Stimulated activated CD4-positive, alpha-beta T cell treated with anti-CD3 and anti-CD28 coated beads, Interleukin-4, amount 100 ng/mL, for 1 hour (primary cell): ENCODE measurements around the gene CRYAA.
"Not testable (repeated sequence)": the region's sequence is repeated elsewhere in the genome, so short reads cannot be mapped to it uniquely, and the experiment has no call there.

Experiments used
- DNase-seq: peaks from one replicate; pipeline ENCODE4 v3.0.0-alpha.2; 2020

CRYAA gene, protein sequence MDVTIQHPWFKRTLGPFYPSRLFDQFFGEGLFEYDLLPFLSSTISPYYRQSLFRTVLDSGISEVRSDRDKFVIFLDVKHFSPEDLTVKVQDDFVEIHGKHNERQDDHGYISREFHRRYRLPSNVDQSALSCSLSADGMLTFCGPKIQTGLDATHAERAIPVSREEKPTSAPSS

DNA sequence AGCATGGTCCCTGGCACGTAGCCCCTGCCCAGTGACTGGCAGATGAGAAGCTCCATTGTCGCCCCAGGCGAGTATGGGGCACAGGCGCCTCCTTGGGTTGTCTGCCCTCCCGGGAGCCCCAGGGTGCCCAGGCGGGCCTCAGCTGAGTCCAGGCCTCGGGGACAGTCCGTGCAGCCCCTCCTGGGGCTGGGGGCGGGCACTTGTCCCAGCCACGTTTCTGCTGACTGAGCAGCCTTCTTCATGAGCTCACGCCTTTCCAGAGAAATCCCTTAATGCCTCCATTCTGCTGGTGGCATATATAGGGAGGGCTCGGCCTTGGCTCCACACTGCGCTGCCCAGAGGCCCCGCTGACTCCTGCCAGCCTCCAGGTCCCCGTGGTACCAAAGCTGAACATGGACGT is at the start of gene CRYAA:
CRYAA (plus strand) TSS at position 301 of the 400 bp plus-strand sequence; CDS start at position 393, 92 bp downstream.
- DNase-seq = not testable (repeated sequence)

DNA sequence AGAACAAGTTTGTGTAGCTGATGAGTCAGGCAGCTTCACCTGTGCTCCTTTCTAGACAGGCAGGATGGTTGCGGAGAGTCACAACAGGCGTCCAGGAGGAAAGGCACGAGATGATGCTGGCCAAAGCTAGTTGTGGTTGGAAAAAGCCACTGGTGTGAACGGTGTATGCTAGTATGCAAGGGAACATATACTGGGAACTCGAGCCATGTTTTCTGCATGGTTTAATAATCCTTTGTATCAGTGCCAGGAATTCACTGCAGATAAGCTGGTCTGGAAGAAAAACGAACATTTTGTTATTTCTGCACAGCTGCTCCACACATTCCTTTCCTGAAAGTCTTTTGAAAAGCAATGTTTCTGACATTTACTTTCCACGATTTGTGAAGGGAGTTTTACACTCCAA is 38.7 kb upstream of the CRYAA start:
- DNase-seq = not testable (repeated sequence)

DNA sequence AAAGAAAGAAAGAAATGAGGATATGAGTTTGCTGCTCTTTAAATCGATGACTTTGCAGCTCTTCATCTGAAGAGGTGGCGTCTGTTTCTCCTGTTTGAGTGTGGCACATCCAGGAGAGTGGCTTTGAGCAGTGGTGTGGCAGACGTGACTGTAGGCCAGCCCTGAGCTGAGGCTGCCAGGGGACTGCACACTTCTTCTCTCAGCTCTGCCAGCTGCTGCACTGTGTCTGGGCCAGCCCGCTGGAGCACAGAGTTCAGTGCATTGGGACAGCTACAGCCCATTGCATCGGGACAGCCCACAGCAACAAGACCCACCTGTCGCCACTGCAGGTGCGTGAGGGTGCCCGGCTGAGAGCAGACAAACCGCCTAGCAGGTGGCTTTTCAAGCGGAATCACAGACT is 34.3 kb upstream of the CRYAA start:
- DNase-seq = not testable (repeated sequence)

DNA sequence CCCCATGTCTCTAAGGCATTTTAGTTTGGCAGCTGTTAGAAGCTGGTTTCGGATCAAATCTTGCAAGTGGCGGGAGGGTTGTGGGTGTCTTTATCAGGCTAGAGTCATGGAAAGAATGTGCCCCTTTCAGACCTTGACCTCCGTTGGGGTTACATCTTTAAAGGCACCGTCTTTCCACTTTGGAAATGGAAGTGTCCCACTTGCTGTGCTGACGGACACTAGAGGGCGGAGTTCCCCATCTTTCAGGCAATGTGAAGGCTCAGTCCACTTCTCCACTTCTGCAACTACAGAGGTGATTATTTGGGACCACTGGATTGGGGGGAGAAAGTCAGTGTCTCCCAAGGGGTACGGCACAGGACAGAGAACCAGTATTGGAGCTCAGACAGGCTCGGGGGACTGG is 29.9 kb upstream of the CRYAA start:
- not testable (repeated sequence) for DNase-seq

DNA sequence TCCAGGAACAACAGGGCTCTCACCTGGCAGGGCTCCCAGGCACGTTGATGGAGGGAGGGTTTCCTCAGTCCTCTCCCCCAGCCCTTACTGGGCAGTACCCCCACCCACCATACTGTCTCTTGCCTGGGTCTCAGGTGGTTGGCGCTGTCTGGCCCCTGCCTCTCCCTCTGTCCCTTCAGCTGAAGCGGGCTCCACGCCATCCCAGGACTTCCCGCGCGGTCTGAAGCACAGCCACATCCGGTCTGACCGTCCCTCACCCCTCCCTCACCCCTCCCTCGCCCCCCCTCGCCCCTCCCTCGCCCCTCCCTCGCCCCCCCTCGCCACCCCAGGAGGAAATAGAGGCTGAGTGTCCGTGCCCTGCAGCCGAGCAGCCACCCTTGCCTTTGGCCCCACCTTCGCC is 27.4 kb upstream of the CRYAA start:
- not testable (repeated sequence) for DNase-seq

DNA sequence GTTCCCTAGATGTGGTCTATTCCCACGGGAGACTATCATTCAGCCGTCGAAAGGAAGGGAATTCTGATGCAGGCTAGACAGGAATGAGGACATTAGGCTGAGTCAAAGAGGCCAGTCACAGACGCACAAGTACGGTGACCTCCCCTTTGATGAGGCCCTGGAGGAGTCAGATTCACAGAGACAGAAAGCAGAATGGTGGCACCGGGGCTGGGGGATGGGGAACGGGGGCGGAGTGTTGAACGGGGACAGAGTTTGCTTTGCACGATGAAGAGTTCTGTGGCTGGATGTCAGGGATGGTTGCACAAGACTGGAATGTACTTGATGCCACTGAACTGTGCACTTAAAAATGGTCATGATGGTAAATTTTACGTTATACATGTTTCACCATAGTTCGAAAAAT is 22.2 kb upstream of the CRYAA start:
- not testable (repeated sequence) for DNase-seq

DNA sequence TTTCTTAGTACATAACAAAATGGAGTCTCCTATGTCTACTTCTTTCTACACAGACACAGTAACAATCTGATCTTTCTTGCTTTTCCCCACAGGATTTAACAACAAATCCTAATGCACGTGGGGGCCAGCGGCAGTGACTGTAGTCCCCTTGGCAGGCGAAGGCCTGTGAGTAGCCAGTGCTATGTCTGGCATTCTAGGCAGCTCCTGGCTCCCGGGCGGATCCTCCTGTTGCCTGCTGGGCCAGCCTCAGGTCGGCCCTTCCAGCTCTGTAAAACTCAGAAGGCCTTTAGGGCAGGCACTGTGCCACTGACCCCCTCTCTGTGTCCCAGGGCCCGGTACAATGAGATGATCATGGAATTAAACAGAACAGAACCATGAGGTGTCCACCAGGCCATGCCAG is 20.8 kb upstream of the CRYAA start:
- not testable (repeated sequence) for DNase-seq

DNA sequence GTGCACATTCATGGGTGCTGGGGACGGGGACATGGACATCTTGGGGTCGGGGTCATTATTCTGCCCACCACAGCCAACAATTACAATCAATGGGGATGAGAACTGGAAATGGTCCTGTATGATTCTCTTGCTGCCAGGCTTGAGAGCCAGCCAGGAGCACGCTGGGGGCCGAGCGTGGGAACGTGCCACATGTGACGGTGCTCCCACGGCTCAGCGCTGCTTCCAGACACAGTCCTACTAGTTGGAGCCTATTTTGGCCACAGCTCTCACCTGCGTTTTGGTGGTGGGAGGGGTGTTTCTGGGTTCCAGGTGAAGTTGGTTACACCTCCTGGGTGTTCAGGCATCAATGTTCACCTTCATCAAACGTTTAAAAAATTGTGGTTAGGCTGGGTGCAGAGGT is 19.5 kb upstream of the CRYAA start:
- not testable (repeated sequence) for DNase-seq

DNA sequence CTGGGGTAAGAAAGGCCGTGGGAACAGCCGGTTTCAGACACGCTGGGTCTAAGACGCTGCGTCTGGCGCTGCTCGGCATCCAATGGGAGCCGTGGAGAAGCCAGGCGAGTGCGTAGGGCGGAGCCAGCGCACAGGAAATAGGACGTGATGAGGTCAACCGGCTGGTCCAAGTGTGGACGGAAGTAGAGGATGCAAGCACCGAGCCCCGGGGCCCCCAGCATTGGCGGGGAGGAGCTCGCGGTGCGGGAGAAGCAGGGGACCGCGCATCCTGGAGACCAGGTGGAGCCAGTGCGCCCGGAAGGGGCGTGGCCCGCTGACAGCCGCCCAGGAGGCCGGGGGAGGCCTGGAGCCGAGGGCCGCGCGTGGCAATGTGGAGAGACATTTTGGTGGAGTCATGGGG is 15.2 kb upstream of the CRYAA start:
- not testable (repeated sequence) for DNase-seq

DNA sequence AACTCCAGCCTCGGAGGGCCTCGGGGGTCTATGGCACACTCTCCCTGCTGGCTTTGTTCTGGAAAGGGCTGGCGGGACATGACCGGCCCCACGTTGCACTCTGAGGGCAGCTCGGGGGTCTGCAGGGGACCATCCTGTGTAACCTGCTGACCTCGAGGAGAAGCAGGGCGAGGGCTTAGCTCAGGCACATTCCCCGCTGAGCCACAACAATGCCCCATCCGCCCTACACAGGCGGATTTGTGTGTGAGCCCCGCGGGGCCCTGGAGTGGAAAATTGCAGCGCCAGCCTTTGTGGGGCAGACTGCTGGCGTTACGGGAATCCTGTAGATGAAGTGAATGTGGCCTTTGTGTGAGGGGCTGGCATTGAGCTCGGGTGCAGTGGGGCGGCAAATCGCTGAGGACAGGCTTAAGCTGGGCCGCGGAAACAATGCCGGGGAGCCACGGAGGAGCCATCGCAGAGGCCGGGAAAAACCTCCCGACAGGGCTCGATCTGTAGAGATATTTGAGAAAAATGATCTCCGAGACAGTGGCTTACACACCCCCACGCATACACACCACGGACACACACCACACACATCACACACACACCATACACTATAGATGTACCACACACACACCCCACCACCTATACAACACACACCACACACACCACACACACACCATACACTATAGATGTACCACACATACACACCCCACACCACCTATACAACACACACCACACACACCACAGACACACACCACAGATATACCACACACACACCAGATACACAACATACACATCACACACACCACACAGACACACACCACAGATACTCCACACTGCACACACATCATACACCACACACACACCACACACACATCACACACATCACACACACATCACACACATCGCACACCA is 9.3 kb upstream of the CRYAA start:
- not testable (repeated sequence) for DNase-seq

DNA sequence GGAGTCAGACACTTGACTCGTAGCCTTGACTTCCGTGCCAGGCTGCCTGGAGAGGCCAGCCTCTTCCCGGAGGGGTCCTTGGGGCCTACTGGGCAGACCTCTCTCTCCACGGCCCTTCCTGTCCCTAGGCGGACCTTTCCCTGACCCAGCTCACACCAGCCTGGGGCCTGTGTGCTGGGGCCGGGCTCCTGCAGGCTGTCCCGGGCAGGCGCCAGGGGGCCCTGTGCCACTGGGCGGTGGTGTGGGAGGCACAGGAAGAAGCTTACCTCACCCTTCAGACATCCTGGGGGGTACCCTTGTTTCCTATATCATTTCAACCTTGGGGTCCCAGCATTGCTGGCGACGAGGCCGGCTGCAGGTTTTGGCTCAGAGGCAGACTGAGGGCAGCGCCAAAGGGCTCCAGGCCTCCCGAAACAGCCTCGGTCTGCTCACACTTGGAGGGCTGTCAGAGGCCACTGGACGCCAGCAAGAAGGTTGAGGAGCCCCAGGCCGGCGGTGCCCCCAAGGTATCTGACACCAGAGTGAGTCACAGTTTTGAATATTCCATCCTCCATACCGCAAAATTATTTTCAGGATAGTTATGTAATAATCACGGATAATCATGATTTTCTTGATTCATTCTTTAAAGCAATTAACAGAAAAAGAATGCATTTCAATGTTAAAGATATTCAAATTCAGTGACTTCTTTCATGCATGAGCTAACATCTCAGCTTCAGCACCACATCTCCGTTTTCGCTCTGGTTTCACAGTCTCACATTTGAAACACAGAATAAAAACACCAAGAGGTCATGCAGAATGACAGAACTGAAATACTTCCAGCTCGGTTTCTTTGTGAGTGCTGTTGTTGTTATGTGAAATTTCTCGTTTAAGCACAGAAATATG is 6.7 kb upstream of the CRYAA start:
- DNase-seq = not testable (repeated sequence)

DNA sequence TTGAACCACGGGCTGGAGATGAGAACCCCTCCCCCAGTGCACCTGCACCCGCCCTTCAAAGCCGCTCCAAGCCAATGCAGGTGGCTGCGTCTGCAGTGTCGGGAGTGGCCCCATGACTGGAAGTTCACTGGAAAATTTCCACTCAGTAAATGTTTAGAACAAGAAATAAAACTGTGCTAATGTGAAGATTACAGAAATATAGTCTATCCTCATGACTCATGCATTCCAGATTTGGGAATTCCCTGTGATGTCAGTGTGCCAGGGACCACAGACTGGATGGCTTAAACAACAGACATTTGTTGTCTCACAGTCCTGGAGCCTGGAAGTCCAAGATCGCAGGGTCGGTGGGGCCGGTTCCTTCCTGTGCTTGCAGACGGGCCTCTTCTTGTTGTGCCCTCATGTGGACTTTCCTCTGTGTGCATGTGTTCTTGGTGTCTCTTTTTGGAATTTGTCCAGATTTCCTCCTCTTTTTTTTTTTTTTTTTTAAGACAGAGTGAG is 6.1 kb upstream of the CRYAA start:
- not testable (repeated sequence) for DNase-seq

DNA sequence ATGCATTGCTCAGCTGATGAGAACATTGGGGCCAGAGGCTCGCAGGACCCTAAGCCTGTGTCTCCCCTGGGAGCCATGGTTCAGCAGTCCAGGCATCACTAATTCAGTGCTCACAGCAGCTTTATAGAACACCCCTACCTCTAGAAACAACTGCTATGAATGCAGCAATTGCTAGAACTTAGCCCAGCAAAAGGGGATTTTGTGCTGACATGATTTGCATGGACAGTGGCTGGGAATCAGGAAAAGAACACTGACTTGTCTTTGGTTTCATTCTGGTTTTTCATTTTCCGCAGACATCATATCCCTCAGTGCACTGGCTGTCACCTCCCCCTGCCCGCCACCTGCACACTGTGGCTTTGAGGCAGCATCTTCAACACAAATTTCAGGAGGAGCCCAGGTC is 4.0 kb upstream of the CRYAA start:
- DNase-seq = not testable (repeated sequence)

DNA sequence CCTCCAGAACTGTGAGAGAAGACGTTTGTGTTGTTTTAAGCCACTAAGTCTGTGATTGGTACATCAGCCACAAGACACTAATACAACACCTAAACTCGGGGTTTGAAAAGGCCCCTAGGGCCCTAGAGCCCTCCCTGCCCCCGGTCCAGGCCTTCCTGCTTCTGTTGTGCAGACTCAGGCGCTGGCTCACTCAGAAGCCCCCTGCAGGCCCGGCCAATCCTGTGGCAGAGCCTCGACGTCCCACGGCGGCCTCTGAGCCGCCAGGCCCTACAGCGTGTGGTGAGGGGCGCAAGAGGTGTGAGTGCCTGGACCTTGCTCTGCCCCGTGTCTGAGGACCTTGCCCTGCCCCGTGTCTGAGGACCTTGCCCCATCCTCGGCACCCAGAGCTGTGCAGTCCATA is 3.1 kb upstream of the CRYAA start:
- not testable (repeated sequence) for DNase-seq

DNA sequence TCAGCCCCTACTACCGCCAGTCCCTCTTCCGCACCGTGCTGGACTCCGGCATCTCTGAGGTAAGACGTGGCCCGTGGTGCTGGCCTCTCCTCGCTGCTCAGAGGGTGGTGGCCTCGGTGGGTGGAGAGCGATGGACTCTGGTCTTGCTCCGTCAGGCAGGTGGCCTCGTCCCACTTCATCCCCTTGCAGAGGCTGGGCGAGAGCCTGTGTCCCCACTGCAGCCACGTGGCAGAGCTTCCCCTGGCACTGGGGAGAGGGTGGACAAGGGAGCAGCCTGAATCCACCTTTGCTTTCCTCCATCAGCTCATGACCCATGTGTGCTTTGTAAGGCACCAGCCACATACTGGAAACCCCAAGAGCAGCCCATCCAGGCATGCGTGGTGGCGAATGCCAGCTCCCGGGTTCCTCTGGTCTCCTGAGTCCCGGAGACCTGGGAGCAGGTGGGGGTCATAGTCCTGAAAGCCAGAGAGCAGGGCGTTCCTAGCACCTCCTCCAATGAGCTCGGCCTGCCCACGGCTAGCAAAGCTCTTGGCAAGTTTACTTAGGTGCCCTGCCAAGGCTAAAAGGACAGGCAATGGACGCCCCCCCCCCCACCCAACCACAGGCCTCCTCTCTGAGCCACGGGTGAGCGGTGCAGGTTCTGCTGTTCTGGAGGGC is 550 bp downstream of the CRYAA start:
- not testable (repeated sequence) for DNase-seq

DNA sequence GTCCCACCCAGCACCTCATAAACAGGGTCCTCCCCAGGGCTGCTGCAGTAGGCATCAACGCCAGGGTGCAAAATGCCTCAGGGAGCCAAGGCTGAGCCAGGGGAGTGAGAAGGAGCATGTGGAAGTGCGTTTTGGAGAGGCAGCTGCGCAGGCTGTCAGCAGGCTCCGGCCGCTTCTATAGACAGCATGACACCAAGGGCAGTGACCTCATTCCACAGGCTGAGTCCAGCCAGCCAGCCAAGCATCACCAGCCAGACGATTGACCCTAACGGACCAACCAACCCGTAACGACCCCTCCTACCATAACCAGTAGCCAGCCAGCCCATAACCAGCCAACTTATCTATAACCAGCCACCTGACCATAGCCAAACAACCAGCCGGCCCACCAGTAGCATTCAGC is 1.1 kb downstream of the CRYAA start:
- DNase-seq = not testable (repeated sequence)

DNA sequence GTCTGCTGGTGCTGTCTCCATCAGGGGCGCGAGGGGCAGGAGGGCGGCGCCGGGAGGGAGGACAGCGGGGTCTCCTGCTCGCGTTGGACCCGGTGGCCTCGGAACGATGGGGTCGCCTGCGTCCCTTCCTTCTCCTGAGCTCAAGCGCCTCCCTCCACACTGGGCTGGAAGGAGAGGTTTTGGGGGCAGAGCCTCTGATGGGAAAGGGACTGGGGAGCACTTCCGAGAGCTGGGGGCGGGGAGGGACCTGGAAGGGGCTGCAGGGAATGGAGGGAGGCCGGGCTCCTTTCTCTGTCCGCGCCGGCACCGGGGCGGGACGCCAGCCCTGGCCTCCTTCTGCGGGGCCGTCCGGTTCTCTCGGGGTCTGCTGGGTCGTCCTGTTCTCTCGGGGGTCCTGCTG is 4.0 kb downstream of the CRYAA start:
- not testable (repeated sequence) for DNase-seq

DNA sequence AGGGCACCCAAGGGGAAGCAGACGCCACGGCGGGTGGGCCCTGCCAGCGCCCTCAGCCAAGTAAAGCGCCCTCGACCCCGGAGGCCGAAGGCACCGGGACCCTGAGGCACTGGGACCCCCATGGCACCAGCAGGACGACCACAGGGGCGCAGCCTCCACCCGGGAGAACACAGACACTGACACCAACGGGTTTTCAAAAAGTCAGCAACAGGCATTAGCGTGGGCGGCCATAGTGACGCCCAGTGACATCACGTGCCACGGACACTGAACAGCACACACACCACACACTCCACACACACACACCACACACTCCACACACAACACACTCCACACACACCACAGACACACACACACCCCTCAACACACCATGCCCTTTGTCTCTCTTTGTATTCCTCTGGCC is 4.6 kb downstream of the CRYAA start:
- DNase-seq = not testable (repeated sequence)

DNA sequence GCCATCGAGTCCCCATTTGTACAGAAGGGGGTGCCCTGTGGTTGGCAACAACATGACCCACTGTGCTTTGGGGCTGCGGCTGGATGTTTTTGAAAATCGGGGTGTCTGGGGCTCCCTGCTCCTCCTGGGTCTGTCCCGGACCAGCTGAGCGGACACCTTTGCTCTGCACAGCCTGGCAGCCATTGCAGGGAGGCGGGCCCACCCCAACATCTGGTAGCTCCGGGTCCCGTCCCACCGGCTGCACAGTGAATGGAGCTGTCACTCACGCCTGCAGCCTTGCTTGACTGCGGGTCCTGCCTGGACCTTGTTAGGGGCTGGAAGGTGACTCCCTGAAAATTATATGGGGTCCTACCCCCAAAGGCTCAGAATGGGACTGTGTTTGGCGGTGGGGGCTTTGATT is 5.1 kb downstream of the CRYAA start:
- not testable (repeated sequence) for DNase-seq

DNA sequence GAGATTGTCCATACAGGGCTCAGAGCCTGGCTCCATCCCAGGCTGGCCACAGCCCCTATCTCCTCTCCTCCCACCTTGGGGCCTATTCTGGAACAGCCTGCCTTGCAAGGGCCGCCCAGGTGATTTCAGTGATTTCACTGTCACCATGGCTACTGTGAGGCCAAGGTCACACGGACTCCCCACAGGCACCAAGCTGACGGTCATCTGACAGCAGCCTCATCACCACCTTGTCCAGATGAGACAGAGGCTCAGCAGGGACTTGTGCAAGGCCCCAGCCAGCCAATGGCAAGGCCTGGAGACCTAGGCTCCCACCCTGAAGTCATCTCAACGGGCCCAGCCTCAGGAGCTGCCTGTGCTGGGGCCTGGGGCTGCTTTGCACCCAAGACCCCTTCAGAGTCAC is 6.2 kb downstream of the CRYAA start:
- DNase-seq = not testable (repeated sequence)

DNA sequence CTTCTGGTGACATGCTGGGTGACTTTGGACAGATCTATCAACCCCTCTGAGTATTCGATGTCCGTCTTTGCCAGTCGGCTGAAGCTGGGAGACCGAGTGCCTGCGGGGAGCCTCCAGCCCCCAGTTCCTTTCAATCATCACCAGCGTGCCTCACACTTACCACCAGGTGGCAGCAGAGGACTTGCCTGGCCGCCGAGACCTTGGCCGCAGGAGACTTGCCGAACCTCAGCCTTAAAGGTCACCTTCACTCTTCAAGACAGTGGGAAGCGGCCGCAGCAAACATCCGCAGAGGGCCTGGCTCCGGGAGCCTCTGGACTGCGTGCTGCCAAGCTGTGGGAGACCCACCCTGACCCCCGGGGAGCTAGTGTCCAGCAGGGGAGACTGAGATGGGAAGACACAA is 7.8 kb downstream of the CRYAA start:
- not testable (repeated sequence) for DNase-seq
